Right lobe of liver (tissue), 6 donors: Measurements from ENCODE around the gene CLDN7. TPM values are rescaled to one million over a fixed set of nuclear protein-coding genes. Genes with fewer than 3 reads are reported as not detected.
A peak's percentile ranks its signal among the peaks of the same experiment; 100 is the strongest.

ENCODE experiments used
- ATAC-seq, 4 donors: fragments of 200-7000 bp; cut with Tn5 transposase; one replicate each; pipeline ENCODE4 v1.9.1; 2020; ENCODE audit warnings: mild to moderate bottlenecking in 4 of 4, moderate library complexity in 4 of 4
- DNase-seq, 3 donors: peaks; one replicate each; pipeline ENCODE4 v3.0.0-alpha.2; 2020
- H3K27ac ChIP-seq, 3 donors: fragments of 200-600 bp; one replicate each; pipeline ENCODE4 v1.8.0; 2022
- H3K27me3 ChIP-seq, 2 donors: fragments of 200-600 bp; one replicate each; pipeline ENCODE4 v1.8.0; 2022
- H3K36me3 ChIP-seq, 4 donors: fragments of 200-600 bp; sonication (generic) in 1 of 4; one replicate each; pipeline versions ENCODE4 v1.5.1 to v1.8.0; 2017 to 2022; ENCODE audit warnings: control low read depth in 1 of 4
- H3K4me1 ChIP-seq, 4 donors: fragments of 200-600 bp; sonication (generic) in 1 of 4; one replicate each; pipeline versions ENCODE4 v1.5.1 to v1.8.0; 2017 to 2022; ENCODE audit warnings: control low read depth in 1 of 4
- H3K4me3 ChIP-seq, 3 donors: fragments of 200-600 bp; one replicate each; pipeline ENCODE4 v1.8.0; 2022
- H3K9me3 ChIP-seq, 4 donors: fragments of 200-600 bp; sonication (generic) in 1 of 4; one replicate each; pipeline versions ENCODE4 v1.5.1 to v1.8.0; 2017 to 2022; ENCODE audit warnings: control low read depth in 1 of 4
- POLR2A ChIP-seq: fragments of 450-650 bp; IDR thresholded peaks from one replicate; pipeline ENCODE4 v1.6.1; 2017; ENCODE audit warnings: antibody characterized with exemption, mild to moderate bottlenecking
- WGBS: methylation state at CpG from one replicate; pipeline ENCODE4 v1.1.6; 2018; ENCODE audit warnings: low coverage, low lambda C conversion rate; ENCODE audit not compliant: insufficient coverage; ENCODE audit errors: missing lambda C conversion rate; 5-methylcytosine and 5-hydroxymethylcytosine counted together
- intact Hi-C, 2 donors: fragments of 100-400 bp; cut with DNase I; formaldehyde crosslinking; loops; one replicate each; pipeline versions ENCODE4 v1.11.2 to v1.14.1; 2022
- total RNA-seq, 6 experiments: library from RNA; depleted of rRNA in 2 of 6; stranded (reverse); fragments of >200 nt in 2 of 6; fragmentation: NEBNext Ultra II Directional in 3 of 6; extraction: Animal tissue kit (Norgen Biotek cat#: 25700) in 3 of 6; gene quantifications; one replicate each; pipeline versions ENCODE4 v1.1.0 to v1.2.4, GENCODE V29; 2016 to 2023
- TF ChIP-seq, protein P1 (sequence below), 4 donors: fragments of 200-600 bp in 3 of 4; fragments of 450-650 bp in 1 of 4; IDR thresholded peaks; one replicate each; pipeline versions ENCODE4 v1.5.1 to v1.8.0; 2016 to 2022; ENCODE audit warnings: antibody characterized with exemption in 4 of 4, mild to moderate bottlenecking in 2 of 4
- donor health status: DM: no; HTN: yes; CAD: no.
- donor health status: DM: no; HTN: no; CAD: no.
- donor health status: DM: no; HTN: no; CAD: no.
- donor health status: DM: no; HTN: yes; CAD: no.
- donor health status: DM: no; HTN: yes; CAD: no.

CLDN7 gene
- total RNA-seq, 6 experiments from 2014 or later: 9.6 to 114 (median 23.3) TPM

DNA sequence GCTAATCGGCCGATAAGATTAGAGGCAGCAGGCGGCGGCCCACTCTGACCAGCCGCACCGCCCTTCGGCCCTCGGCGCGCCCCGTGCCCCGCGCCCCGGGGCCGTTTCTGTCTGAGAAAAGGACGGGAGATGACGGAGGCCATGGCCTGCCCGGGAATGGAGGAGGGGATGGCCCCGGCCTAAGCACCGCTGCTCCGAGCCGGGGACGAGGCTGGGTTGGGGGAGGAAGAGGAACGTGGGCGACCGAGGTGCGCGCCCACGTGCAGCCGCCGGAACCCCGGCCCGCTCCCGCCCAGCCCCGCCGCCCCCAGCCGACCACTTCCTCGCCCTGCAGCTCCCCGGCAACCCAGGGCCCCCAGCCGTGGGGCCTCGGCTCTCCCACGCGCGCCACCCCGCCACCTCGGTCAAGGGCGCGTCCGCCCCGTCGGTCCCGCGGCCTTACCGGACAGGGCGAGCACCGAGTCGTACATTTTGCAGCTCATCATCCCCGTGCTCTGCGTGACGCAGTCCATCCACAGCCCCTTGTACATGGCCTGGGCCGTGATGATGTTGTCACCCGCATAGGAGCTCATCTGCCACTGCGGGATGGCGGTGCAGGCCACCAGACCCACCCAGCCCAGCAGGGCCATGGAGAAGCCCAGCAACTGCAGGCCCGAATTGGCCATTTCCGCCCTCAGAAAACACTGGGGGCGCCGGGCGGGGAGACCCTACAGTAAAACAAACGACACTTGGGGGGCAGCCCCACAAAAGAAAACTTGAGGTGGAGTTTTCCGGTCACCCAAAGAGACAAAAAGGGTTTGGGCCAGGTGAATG, 693 bp downstream of the CLDN7 start:
- ATAC-seq: peak; percentile 2 to 29 (median 10)
- WGBS: 20% methylated on average over 2 of the region's 71 CpGs
- TF ChIP-seq, protein P1, sequence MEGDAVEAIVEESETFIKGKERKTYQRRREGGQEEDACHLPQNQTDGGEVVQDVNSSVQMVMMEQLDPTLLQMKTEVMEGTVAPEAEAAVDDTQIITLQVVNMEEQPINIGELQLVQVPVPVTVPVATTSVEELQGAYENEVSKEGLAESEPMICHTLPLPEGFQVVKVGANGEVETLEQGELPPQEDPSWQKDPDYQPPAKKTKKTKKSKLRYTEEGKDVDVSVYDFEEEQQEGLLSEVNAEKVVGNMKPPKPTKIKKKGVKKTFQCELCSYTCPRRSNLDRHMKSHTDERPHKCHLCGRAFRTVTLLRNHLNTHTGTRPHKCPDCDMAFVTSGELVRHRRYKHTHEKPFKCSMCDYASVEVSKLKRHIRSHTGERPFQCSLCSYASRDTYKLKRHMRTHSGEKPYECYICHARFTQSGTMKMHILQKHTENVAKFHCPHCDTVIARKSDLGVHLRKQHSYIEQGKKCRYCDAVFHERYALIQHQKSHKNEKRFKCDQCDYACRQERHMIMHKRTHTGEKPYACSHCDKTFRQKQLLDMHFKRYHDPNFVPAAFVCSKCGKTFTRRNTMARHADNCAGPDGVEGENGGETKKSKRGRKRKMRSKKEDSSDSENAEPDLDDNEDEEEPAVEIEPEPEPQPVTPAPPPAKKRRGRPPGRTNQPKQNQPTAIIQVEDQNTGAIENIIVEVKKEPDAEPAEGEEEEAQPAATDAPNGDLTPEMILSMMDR (IDR thresholded peaks at IDR 0.05): no peak
- no peak for TF ChIP-seq POLR2A
- H3K27ac ChIP-seq: peak overlapping the region; percentile 96 to 99 (median 98)
- no peaks in the 10 kb centered on the region for H3K9me3 ChIP-seq
- peak overlapping the region; percentile 64 to 73 (median 66) for H3K4me3 ChIP-seq
- peak in 1 of 3 donors; percentile 42 for DNase-seq
- no peaks in the 10 kb centered on the region for H3K27me3 ChIP-seq
- intact Hi-C loops: no loop called here
- H3K4me1 ChIP-seq: peaks cover 0 to 50% (median 13%) of the 10 kb centered on the region in 4 donors
- peaks cover 0 to 10% (median 3%) of the 10 kb centered on the region in 4 donors for H3K36me3 ChIP-seq

DNA sequence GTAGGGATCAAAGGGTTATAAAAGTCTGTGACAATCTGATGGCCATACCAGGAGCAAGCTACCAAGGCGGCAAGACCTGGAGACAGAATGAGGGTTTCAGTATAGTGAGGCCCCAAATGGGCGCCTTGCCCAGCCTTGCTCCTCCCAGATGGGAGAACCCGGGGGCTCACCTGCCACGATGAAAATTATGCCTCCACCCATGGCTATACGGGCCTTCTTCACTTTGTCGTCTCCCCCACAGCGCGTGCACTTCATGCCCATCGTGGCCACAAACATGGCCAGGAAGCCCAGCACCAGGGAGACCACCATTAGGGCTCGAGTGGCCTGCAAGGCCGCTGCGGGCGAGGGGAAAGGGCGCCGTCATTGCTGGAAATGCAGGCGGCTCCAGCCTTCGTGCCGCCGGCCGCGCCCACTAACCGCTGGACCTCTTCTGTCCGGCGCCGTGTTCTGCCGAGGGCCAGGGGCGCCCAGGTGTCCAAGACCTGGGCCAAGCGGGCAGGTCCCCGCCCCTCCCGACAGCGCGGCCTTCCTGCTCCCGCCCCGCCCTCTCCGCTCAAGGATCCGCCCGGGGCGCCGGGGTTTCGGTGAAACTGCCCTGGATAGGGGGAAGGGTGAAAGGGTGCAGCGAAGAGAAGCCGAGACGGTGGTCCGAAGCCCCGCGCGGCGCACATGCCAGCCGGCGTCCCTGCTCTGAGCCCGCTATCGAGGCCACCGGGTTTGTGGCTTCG, 1.5 kb downstream of the CLDN7 start:
- Histone ChIP-seq H3K4me1 (peaks cover 0 to 50% (median 13%) of the 10 kb centered on the region in 4 donors), H3K36me3 (peaks cover 0 to 16% (median 5%) of the 10 kb centered on the region in 4 donors), H3K27ac (peak overlapping the region; percentile 96 to 99 (median 98)), H3K27me3 (no peaks in the 10 kb centered on the region), H3K4me3 (peak overlapping the region; percentile 64 to 73 (median 66)), H3K9me3 (no peaks in the 10 kb centered on the region)
- intact Hi-C loops: no loop called here
- peak; percentile 86 for TF ChIP-seq POLR2A
- TF ChIP-seq, protein P1 (IDR thresholded peaks at IDR 0.05): no peak
- WGBS: 0% methylated on average over 1 of the region's 54 CpGs
- peak; percentile 87 to 90 (median 89) for DNase-seq
- ATAC-seq: peak; percentile 70 to 84 (median 74)

DNA sequence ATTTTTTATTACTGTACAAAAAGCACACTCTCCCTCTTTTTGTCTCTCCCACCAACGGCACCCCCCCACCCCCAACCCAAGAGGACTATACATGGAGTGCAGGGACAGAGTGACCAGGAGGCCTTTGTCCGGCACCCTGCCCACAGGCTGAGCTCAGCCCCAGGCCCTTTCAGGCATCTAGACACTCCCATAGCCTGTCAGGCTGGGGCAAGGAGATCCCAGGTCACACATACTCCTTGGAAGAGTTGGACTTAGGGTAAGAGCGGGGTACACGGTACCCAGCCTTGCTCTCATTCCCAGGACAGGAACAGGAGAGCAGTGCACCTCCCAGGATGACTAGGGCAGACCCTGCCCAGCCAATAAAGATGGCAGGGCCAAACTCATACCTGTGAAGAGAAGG, 2.1 kb downstream of the CLDN7 start:
- Histone ChIP-seq H3K27ac (peak overlapping the region; percentile 96 to 99 (median 98)), H3K4me3 (peak overlapping the region; percentile 64 to 73 (median 66)), H3K9me3 (no peaks in the 10 kb centered on the region), H3K27me3 (no peaks in the 10 kb centered on the region), H3K4me1 (peaks cover 0 to 50% (median 13%) of the 10 kb centered on the region in 4 donors), H3K36me3 (peaks cover 0 to 19% (median 5%) of the 10 kb centered on the region in 4 donors)
- TF ChIP-seq, protein P1 (IDR thresholded peaks at IDR 0.05): no peak
- TF ChIP-seq POLR2A: no peak
- no peak for DNase-seq
- peak in 3 of 4 donors; percentile 3 to 12 (median 4) for ATAC-seq
- intact Hi-C loops: no loop called here
- WGBS: 20% methylated on average over 1 of the region's 4 CpGs

DNA sequence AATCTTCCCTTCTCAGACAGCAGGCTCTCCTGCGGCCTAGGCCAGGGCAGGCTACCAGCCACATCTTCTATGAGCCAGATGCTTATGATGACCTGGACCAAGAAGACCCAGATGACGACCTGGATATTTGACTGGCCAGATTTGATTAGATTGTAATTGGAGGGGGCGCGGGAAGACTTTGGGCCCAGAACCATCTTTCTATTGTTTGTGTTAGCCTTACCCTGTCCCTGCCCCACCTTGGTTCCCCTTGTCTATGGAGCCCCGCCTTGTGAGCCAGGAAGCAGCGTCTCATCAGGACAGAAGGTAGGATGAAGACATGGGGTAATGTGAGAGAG, 2.8 kb downstream of the CLDN7 start:
- H3K4me3 ChIP-seq: peak overlapping the region; percentile 64 to 73 (median 66)
- H3K27me3 ChIP-seq: no peaks in the 10 kb centered on the region
- no peaks in the 10 kb centered on the region for H3K9me3 ChIP-seq
- TF ChIP-seq, protein P1 (IDR thresholded peaks at IDR 0.05): no peak
- no peak for TF ChIP-seq POLR2A
- peaks cover 0 to 50% (median 13%) of the 10 kb centered on the region in 4 donors for H3K4me1 ChIP-seq
- peaks cover 0 to 26% (median 6%) of the 10 kb centered on the region in 4 donors for H3K36me3 ChIP-seq
- DNase-seq: no peak
- intact Hi-C loops: no loop called here
- ATAC-seq: peak in 2 of 4 donors; percentile 0 to 2
- H3K27ac ChIP-seq: peak overlapping the region; percentile 96 to 99 (median 98)
- WGBS: 76% methylated on average over 4 of the region's 6 CpGs
